Measurements from ENCODE around the gene OLFM3. TPM values are rescaled to one million over a fixed set of nuclear protein-coding genes. Genes with fewer than 3 reads are reported as not detected.

OLFM3 gene
- total RNA-seq, 2 experiments from 2014 or later: not detected

DNA sequence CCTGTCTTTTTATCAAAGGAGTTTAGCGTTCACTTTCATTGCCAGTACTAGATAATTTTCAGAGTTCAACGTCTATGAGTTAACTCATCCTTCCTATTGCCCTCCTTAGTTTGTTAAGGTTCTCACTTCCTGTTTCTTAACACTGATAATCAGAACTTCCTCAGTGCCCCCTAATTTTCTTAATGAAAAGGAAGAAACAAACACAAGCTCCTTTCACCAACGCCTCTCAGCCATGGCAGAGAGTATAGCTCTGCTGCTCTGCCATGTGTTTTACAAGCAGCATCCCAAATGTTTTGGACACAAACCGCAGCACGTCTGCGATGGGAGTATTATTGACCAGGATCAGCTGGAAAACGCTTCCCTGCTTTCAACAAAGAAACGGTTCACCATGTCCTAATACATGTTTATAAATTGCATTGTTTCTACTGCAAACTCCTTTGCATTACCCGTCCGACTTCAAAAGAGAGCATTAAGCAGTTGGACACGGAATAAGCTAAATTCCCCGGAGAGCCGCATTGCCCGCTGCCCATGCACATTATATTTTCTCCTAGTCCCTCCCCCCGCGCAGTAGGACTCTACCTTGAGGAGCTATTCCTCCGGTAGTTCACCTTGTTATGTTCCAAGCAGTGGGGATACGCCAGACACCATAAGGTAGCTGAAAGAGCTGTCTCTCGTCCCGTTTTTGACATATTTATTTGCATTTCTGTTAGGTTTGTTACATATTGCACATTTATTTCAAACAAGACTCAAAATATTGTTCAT, 561 bp downstream of the OLFM3 start:
- Histone ChIP-seq H3K27ac (ENCODE audit: low read depth in 1 of 2, low read length in 2 of 2) (no peak overlapping the region), H3K9me3 (ENCODE audit: control insufficient read depth in 1 of 2, insufficient read depth in 1 of 2, low read length in 2 of 2) (peaks cover 0 to 5% of the 10 kb centered on the region in 2 experiments), H3K36me3 (ENCODE audit: insufficient read depth, low read length) (no peaks in the 10 kb centered on the region), H3K4me3 (ENCODE audit: low read length) (no peak overlapping the region), H3K27me3 (ENCODE audit: control insufficient read depth in 1 of 2, insufficient read depth in 2 of 2, low read length in 2 of 2) (peaks cover 0 to 4% of the 10 kb centered on the region in 2 experiments), H3K4me1 (ENCODE audit: insufficient read depth, low read length) (no peaks in the 10 kb centered on the region)
- no peaks in the 10 kb centered on the region for H3K4me1 Mint-ChIP-seq (ENCODE audit: low read depth)
- intact Hi-C loops (cut with DNase I, micrococcal nuclease): no loop called here
- POLR2A ChIA-PET: no interaction called here
- H3K27me3 Mint-ChIP-seq: peaks cover 26% of the 10 kb centered on the region
- no peak overlapping the region for H3K4me3 Mint-ChIP-seq
- ATAC-seq (ENCODE audit: poor library complexity): no peak
- no peaks in the 10 kb centered on the region for H3K36me3 Mint-ChIP-seq (ENCODE audit: low read depth)
- H3K9me3 Mint-ChIP-seq: no peaks in the 10 kb centered on the region
- no peak overlapping the region for H3K27ac Mint-ChIP-seq
- DNase-seq: no peak
- CTCF ChIA-PET: no interaction called here
- TF ChIP-seq, protein P1, sequence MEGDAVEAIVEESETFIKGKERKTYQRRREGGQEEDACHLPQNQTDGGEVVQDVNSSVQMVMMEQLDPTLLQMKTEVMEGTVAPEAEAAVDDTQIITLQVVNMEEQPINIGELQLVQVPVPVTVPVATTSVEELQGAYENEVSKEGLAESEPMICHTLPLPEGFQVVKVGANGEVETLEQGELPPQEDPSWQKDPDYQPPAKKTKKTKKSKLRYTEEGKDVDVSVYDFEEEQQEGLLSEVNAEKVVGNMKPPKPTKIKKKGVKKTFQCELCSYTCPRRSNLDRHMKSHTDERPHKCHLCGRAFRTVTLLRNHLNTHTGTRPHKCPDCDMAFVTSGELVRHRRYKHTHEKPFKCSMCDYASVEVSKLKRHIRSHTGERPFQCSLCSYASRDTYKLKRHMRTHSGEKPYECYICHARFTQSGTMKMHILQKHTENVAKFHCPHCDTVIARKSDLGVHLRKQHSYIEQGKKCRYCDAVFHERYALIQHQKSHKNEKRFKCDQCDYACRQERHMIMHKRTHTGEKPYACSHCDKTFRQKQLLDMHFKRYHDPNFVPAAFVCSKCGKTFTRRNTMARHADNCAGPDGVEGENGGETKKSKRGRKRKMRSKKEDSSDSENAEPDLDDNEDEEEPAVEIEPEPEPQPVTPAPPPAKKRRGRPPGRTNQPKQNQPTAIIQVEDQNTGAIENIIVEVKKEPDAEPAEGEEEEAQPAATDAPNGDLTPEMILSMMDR (IDR thresholded peaks at IDR 0.05): no peak

DNA sequence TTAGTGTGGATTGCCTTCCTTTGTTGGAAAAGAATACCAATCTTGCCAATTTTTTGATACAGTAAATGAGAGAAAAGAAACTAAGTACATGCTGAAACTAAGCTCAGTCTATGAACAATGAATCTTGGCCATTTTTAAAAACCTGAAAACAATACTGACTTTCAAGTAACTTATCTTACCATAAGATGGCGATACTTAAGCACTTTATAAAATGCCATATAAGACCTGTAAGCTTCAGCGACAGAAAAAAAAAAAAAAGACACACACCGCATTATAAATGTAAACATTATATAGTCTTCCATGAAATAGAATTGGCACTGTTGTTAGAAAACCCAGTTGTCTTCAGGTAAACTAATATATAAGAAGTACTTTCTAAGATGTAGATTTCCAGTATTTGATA, 3.0 kb downstream of the OLFM3 start:
- Histone ChIP-seq H3K27ac (ENCODE audit: low read depth in 1 of 2, low read length in 2 of 2) (no peak overlapping the region), H3K9me3 (ENCODE audit: control insufficient read depth in 1 of 2, insufficient read depth in 1 of 2, low read length in 2 of 2) (peaks cover 0 to 8% of the 10 kb centered on the region in 2 experiments), H3K4me1 (ENCODE audit: insufficient read depth, low read length) (no peaks in the 10 kb centered on the region), H3K4me3 (ENCODE audit: low read length) (no peak overlapping the region), H3K27me3 (ENCODE audit: control insufficient read depth in 1 of 2, insufficient read depth in 2 of 2, low read length in 2 of 2) (peaks cover 0 to 4% of the 10 kb centered on the region in 2 experiments), H3K36me3 (ENCODE audit: insufficient read depth, low read length) (no peaks in the 10 kb centered on the region)
- Mint-ChIP-seq H3K27ac (no peak overlapping the region), H3K9me3 (no peaks in the 10 kb centered on the region), H3K4me1 (ENCODE audit: low read depth) (no peaks in the 10 kb centered on the region), H3K36me3 (ENCODE audit: low read depth) (no peaks in the 10 kb centered on the region), H3K27me3 (peaks cover 26% of the 10 kb centered on the region), H3K4me3 (no peak overlapping the region)
- ATAC-seq (ENCODE audit: poor library complexity) (no peak), DNase-seq (no peak)
- TF ChIP-seq, protein P1 (IDR thresholded peaks at IDR 0.05): no peak
- CTCF ChIA-PET: no interaction called here
- POLR2A ChIA-PET: no interaction called here
- intact Hi-C loops (cut with DNase I, micrococcal nuclease): no loop called here

DNA sequence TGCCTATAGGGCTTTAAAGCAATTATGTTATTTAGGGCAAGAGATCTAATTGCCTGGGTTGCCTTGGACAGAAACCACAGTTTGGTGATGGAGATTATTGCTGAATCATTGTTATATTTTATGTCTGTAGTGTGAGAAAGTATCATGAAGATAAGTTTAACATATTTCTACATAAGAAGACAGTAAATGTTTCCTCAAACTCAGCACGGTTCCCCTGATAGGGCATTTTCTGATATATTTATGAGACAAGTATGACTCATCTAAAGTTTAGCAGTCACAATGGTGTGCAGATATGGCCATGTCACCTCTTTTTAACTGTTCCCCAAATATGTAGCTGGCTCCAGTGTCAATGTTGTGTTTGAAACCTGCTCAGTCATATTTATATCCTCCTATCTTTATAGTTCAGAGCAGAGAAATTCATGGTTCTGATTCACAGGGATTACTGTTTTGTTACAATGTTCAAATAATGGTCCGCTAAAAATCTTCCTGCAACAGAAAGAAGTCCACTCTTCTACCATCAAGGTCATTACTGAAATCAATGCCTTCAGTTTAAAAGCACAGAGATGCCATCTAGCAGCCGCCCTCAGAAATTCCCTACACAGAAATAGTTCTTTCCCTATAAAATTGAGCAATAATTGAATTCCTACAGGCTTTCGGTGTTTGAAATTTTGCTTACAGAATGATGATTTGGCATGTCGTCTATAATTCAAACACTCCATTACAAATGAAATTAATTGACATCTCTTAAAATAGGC, 3.7 kb downstream of the OLFM3 start:
- Mint-ChIP-seq H3K4me1 (ENCODE audit: low read depth) (no peaks in the 10 kb centered on the region), H3K9me3 (no peaks in the 10 kb centered on the region), H3K4me3 (no peak overlapping the region), H3K27me3 (peaks cover 26% of the 10 kb centered on the region), H3K27ac (no peak overlapping the region), H3K36me3 (ENCODE audit: low read depth) (no peaks in the 10 kb centered on the region)
- peaks cover 0 to 8% of the 10 kb centered on the region in 2 experiments for H3K9me3 ChIP-seq (ENCODE audit: control insufficient read depth in 1 of 2, insufficient read depth in 1 of 2, low read length in 2 of 2)
- H3K4me1 ChIP-seq (ENCODE audit: insufficient read depth, low read length): no peaks in the 10 kb centered on the region
- no peaks in the 10 kb centered on the region for H3K36me3 ChIP-seq (ENCODE audit: insufficient read depth, low read length)
- ChIA-PET CTCF (no interaction called here), POLR2A (no interaction called here)
- no peak overlapping the region for H3K27ac ChIP-seq (ENCODE audit: low read depth in 1 of 2, low read length in 2 of 2)
- peaks cover 0 to 4% of the 10 kb centered on the region in 2 experiments for H3K27me3 ChIP-seq (ENCODE audit: control insufficient read depth in 1 of 2, insufficient read depth in 2 of 2, low read length in 2 of 2)
- ATAC-seq (ENCODE audit: poor library complexity): no peak
- TF ChIP-seq, protein P1 (IDR thresholded peaks at IDR 0.05): no peak
- intact Hi-C loops (cut with DNase I, micrococcal nuclease): no loop called here
- DNase-seq: no peak
- H3K4me3 ChIP-seq (ENCODE audit: low read length): no peak overlapping the region
